DND-41 (cell line): ENCODE results near the gene H1-8.

Experiments
- ATAC-seq: fragments of 200-7000 bp; cut with Tn5 transposase; 3 replicates; pipeline ENCODE4 v1.9.1; 2021; ENCODE audit warnings: low read depth; ENCODE audit not compliant: insufficient read depth
- DNase-seq: peaks from one replicate; pipeline ENCODE4 v3.0.0-alpha.2; 2020
- H2AFZ ChIP-seq: 2 replicates; pipeline ENCODE4 v1.6.0; 2012; ENCODE audit warnings: low read depth, low read length
- H3K27ac ChIP-seq: 2 replicates; pipeline ENCODE4 v1.5.1; 2012; ENCODE audit warnings: low read length, inconsistent platforms
- H3K27me3 ChIP-seq: fragments of 200-600 bp; sonication (generic); 2 replicates; pipeline ENCODE4 v1.6.0; 2012; ENCODE audit warnings: low read length, mild to moderate bottlenecking, inconsistent platforms; ENCODE audit not compliant: insufficient read depth, poor library complexity
- H3K36me3 ChIP-seq: 2 replicates; pipeline ENCODE4 v1.5.1; 2012; ENCODE audit warnings: low read length, inconsistent platforms; ENCODE audit not compliant: insufficient read depth
- H3K4me1 ChIP-seq: 2 replicates; pipeline ENCODE4 v1.5.1; 2012; ENCODE audit warnings: mild to moderate bottlenecking, low read length; ENCODE audit not compliant: insufficient read depth
- H3K4me2 ChIP-seq: 2 replicates; pipeline ENCODE4 v1.6.0; 2012; ENCODE audit warnings: mild to moderate bottlenecking, moderate library complexity, low read length, inconsistent platforms; ENCODE audit not compliant: insufficient read depth
- H3K4me3 ChIP-seq, 2 experiments: fragments of 200-600 bp in 1 of 2; shearing (Covaris generic) in 1 of 2; 2 replicates each; pipeline ENCODE4 v1.5.1; 2012 to 2016; ENCODE audit warnings: inconsistent platforms in 2 of 2, low read length in 2 of 2, mild to moderate bottlenecking in 2 of 2, low read depth in 1 of 2, moderate library complexity in 1 of 2
- H3K79me2 ChIP-seq: 2 replicates; pipeline ENCODE4 v1.6.0; 2012; ENCODE audit warnings: low read length, inconsistent platforms; ENCODE audit not compliant: insufficient read depth
- H3K9ac ChIP-seq: 2 replicates; pipeline ENCODE4 v1.6.0; 2012; ENCODE audit warnings: low read depth, mild to moderate bottlenecking, inconsistent platforms, low read length, moderate library complexity
- H3K9me3 ChIP-seq: 2 replicates; pipeline ENCODE4 v1.5.1; 2012; ENCODE audit warnings: low read length, moderate library complexity, mild to moderate bottlenecking, inconsistent platforms; ENCODE audit not compliant: insufficient read depth, severe bottlenecking
- H4K20me1 ChIP-seq: 2 replicates; pipeline ENCODE4 v1.6.0; 2012; ENCODE audit warnings: low read length; ENCODE audit not compliant: insufficient read depth
- CTCF ChIP-seq: IDR thresholded peaks from 2 replicates; pipeline ENCODE4 v1.5.1; 2012; ENCODE audit warnings: borderline replicate concordance, low read length, moderate library complexity, mild to moderate bottlenecking; ENCODE audit not compliant: poor library complexity, severe bottlenecking; ENCODE audit errors: extremely low read depth
- EZH2 ChIP-seq: IDR thresholded peaks from 3 replicates; pipeline ENCODE4 v1.6.1; 2012; ENCODE audit warnings: borderline replicate concordance, low read depth, mild to moderate bottlenecking, moderate library complexity, low read length, inconsistent platforms; ENCODE audit not compliant: severe bottlenecking

Gene H1-8

DNA sequence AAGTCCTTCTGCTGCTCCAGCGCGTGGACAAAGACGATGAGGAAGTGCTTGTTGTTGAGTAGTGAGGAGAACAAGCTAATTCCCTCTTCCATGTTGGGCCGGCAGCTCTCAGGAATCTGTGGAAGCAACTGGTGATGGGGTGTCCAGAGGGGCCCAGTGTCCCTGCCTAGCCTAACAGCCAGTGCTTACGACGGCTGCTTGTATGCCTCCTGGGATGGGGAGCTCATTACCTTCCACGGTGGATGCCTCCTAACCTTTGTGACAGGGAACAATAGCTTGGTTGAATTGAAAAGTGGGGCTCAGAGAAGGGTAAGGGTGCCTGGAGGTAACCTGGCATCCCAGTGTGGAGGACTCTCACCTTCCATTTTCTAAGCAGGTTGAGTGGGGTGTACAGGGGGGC is 22.9 kb downstream of the H1-8 start:
- DNase-seq (no peak), ATAC-seq (no peak)
- no peak overlapping the region for H3K4me2 ChIP-seq
- no peaks in the 10 kb centered on the region for H3K27me3 ChIP-seq
- TF ChIP-seq CTCF: peak; percentile 8
- no peak for TF ChIP-seq EZH2
- H3K79me2 ChIP-seq: no peaks in the 10 kb centered on the region
- no peak overlapping the region for H3K27ac ChIP-seq
- no peak overlapping the region for H2AFZ ChIP-seq
- no peaks in the 10 kb centered on the region for H3K4me1 ChIP-seq
- peaks cover 28% of the 10 kb centered on the region for H4K20me1 ChIP-seq
- no peak overlapping the region for H3K4me3 ChIP-seq
- H3K9me3 ChIP-seq: no peaks in the 10 kb centered on the region
- H3K36me3 ChIP-seq: peaks cover 98% of the 10 kb centered on the region
- H3K9ac ChIP-seq: no peak overlapping the region

- no peaks in the 10 kb centered on the region for H3K4me1 ChIP-seq
- no peak for TF ChIP-seq EZH2
- TF ChIP-seq CTCF: no peak
- H3K27me3 ChIP-seq: no peaks in the 10 kb centered on the region
- no peaks in the 10 kb centered on the region for H3K9me3 ChIP-seq
- no peak overlapping the region for H3K9ac ChIP-seq
- no peak overlapping the region for H3K27ac ChIP-seq
- ATAC-seq (no peak), DNase-seq (no peak)
- no peak overlapping the region for H2AFZ ChIP-seq
- no peaks in the 10 kb centered on the region for H3K79me2 ChIP-seq
- no peak overlapping the region for H3K4me2 ChIP-seq
- no peak overlapping the region for H3K4me3 ChIP-seq
- peaks cover 34% of the 10 kb centered on the region for H4K20me1 ChIP-seq
- H3K36me3 ChIP-seq: peaks cover 99% of the 10 kb centered on the region
Observed at GRCh38 chr3:129567176-129567705, 24.3 kb downstream of the H1-8 start.

- Histone ChIP-seq H3K27ac (no peak overlapping the region), H3K4me3 (no peak overlapping the region), H3K4me1 (no peaks in the 10 kb centered on the region), H2AFZ (no peak overlapping the region), H3K9ac (no peak overlapping the region), H3K27me3 (no peaks in the 10 kb centered on the region), H3K36me3 (peaks cover 99% of the 10 kb centered on the region), H4K20me1 (peaks cover 40% of the 10 kb centered on the region), H3K79me2 (no peaks in the 10 kb centered on the region), H3K9me3 (no peaks in the 10 kb centered on the region), H3K4me2 (no peak overlapping the region)
- TF ChIP-seq CTCF (no peak), EZH2 (no peak)
- DNase-seq (no peak), ATAC-seq (no peak)
Observed at GRCh38 chr3:129567939-129568338, 25.0 kb downstream of the H1-8 start.

- Histone ChIP-seq H3K27me3 (no peaks in the 10 kb centered on the region), H3K4me3 (no peak overlapping the region), H3K36me3 (peaks cover 99% of the 10 kb centered on the region), H3K9me3 (no peaks in the 10 kb centered on the region), H2AFZ (no peak overlapping the region), H3K79me2 (no peaks in the 10 kb centered on the region), H3K27ac (no peak overlapping the region), H3K4me1 (no peaks in the 10 kb centered on the region), H3K9ac (no peak overlapping the region), H4K20me1 (peaks cover 45% of the 10 kb centered on the region), H3K4me2 (no peak overlapping the region)
- TF ChIP-seq EZH2 (no peak), CTCF (no peak)
- no peak for DNase-seq
- no peak for ATAC-seq
Observed at GRCh38 chr3:129569856-129570255, 26.9 kb downstream of the H1-8 start.
